Measurements from ENCODE around the gene YIPF6.
"Not testable (repeated sequence)": the region's sequence is repeated elsewhere in the genome, so short reads cannot be mapped to it uniquely, and the experiment has no call there.

YIPF6 gene

DNA sequence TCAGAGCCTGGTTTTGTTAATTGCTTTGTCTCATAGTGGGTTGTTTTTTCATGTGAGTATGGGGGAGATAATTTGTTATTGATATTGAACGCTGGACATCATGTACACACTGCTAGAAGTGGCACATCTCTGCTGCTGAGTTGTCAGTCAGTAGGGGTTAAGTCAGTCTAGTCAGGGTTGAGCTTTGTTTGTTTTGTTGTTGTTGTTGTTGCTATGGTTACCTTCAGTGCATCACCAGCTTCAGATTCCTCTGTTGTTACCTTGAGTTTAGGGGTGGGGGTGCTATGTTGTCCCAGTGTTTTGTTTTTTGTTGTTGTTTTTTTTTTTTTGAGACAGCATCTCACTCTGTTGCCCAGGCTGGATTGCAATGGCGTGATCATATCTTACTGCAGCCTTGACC lies 9.9 kb downstream of the YIPF6 start:
- DNase-seq = no peak

DNA sequence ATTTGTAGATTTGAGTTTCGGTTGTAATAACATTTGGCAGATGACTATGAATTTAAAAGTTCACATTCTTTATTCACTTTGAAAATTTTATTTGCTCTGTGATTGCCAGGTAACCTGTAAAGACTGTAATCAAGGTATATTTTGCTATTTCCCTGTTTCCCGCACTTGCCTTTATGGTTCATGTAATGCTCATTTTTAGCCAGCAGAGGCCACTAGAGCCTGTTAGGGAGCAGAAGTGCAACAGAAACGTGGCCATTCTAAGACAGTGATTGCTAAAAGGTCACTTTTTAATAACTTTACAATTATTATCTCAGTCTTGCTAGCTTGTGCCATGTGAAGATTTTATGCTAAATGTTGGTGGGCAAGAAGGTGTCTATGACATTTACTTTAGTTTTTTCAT lies 12.4 kb downstream of the YIPF6 start:
- DNase-seq = peak; percentile 0

DNA sequence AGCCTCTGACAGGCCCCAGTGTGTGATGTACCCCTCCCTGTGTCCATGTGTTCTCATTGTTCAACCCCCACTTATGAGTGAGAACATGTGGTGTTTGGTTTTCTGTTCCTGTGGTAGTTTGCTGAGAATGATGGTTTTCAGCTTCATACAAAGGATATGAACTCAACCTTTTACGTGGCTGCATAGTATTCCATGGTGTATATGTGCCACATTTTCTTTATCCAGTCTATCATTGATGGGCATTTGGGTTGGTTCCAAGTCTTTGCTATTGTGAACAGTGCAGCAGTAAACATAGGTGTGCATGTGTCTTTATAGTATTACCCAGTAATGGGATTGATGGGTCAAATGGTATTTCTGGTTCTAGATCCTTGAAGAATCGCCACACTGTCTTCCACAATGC lies 25.8 kb downstream of the YIPF6 start:
- not testable (repeated sequence) for DNase-seq

DNA sequence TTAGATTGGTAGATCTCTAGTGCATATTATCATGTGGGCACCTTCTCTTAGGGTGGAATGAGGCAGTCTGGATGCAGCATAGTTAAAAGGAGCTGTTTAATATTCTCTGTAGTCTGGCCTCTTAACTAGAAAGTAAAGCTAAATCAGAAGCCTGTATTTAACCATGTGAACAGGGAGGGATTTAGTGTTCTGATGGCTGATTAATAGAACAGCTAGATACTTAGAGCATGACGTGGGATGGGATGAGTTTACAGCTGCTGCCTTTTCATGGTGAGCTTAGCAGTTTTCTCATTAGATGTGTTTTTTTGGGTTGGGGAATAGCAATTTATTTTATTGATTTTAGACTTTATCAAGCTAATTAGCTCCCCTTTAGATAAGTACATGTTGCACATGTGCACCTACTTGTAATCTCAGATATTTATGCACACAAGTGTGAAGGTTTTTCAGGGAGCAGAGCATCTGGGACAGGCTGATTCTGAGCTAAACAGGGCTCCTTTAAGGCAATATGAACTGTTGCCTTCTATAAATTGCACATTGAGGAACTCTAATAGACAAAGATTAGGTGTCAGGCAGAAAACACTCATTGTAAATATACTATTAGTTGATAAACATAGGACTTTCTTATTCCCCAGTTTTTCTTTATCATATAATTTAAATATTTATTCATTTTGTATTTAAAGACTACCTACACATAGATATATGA lies 34.1 kb downstream of the YIPF6 start:
- DNase-seq = no peak

DNA sequence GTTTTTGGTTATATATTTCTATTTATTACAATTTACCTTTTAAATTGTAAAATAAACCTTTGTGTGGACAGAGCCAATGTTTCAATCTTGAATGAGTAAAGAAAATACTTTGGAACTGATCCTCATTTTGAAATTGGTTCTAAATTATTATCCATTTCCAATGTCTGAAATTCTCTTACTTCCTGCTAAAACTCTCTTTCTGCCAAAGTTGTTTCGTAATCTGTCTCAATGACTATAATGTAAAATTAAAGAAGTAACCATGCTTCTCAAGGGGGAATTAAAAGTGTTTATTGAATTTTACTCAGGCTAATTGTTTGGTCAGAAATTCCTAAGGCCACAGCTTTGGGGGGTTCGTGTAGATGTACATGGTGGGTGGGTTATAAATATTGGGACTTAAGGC lies 34.8 kb downstream of the YIPF6 start:
- no peak for DNase-seq

DNA sequence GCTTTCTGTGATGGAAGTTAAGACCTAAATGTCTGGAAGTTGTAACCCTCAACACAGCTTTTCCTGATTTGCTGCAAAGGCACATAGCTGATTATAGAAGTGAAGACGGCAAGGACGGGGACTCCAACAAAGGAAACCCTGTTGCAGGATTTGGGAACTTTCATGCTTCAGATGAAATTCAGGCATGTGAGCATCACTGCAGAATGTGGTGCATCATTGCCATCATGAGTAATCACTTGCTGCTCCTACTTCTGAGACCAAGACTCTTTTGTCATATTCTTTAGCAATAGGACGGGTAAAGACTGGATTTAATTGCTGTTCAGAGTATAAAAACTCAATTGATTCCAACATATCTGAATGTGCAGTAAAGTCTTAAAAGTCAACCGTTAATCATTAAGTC lies 35.8 kb downstream of the YIPF6 start:
- no peak for DNase-seq

DNA sequence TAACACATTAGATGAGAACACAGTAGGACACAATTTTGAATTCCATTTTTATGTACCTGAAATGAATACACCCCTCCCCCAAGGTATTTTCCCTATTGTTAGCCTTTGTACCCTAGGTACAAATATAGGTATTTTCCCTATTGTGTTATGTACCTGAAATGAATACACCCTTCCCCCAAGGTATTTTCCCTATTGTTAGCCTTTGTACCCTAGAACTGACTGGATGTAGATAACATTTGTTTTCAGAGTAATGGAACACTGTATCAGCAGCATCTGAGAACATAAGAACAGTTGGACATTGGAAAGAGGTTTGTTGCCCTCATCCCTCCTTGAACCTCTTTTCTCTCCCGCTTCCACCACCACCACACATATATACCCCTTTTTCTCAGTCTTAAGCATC lies 37.6 kb downstream of the YIPF6 start:
- DNase-seq = no peak

DNA sequence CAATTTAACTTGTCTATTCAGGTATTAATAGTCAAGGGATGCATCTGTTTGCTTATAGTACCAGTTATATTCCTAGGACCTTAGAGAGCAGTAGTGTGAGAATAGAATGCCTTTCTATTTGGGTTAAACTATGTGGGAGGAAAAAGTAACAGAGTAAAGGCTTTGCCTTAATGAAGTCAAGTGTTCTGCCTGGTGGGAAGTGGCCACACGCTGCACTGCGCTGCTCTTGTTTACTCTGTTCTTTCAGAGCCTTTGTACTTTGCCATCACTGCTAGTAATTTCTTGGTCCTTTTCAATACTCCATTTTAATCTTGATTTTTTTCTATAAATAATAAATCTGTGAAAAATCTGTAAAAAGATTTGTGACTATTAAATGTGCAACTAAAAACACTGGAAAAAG lies 38.0 kb downstream of the YIPF6 start:
- DNase-seq = no peak

DNA sequence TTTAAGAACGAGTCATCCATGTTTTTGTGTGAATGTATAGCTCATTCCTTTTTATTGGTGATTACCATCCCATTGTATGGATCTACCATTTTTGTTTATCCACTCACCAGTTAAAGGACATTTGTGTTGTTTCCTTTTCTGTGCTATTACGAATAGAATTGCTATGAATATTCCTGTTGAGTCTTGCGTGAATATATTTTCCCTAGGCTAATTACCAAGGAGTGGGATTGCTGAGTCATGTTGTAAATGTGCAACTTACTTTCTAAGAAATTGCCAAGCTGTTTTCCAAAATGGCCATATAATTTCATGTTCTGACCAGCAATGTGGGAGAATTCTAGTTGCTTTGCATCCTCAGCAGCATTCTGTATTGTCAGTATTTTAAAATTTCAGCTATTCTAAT lies 51.3 kb downstream of the YIPF6 start:
- DNase-seq = no peak

DNA sequence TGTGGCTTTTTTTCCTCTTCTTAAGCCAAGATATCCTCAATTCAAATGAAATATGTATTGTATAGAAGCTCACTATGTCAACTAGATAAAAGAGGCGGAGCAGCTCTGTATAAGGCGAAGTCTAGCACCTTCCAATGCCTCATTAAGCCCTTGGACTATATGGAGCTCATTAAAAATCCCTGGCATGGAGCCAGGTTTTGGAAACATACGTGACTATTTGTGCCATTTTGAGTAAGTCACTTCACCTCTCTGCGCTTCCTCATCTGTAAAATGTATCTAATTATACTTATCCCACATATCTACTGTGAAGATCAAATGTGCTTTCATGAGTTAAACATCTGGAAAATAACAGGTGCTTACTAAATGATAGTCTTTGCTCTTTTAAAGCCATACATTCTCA lies 57.2 kb downstream of the YIPF6 start:
- DNase-seq = no peak

DNA sequence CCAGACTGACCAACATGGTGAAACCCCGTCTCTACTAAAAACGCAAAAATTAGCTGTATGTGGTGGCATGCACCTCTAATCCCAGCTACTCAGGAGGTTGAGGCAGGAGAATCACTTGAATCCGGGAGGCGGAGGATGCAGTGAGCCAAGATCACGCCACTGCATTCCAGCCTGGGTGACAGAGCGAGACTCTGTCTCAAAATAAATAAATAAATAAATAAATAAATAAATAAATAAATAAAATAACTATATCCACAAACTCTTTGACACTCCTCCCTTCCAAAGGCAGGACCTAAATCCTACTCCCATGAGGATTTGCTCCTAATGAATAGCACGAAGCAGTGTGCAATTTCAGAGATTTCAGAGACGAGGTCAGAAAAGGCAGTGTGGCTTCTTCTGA lies 58.3 kb downstream of the YIPF6 start:
- DNase-seq = not testable (repeated sequence)

DNA sequence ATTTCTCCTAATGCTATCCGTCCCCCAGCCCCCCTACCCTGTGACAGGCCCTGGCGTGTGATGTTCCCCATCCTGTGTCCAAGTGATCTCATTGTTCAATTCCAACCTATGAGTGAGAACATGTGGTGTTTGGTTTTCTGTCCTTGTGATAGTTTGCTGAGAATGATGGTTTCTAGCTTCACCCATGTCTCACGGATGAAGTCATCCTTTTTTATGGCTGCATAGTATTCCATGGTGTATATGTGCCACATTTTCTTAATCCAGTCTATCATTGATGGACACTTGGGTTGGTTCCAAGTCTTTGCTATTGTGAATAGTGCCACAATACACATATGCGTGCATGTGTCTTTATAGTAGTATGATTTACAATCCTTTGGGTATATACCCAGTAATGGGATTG lies 61.1 kb downstream of the YIPF6 start:
- not testable (repeated sequence) for DNase-seq

DNA sequence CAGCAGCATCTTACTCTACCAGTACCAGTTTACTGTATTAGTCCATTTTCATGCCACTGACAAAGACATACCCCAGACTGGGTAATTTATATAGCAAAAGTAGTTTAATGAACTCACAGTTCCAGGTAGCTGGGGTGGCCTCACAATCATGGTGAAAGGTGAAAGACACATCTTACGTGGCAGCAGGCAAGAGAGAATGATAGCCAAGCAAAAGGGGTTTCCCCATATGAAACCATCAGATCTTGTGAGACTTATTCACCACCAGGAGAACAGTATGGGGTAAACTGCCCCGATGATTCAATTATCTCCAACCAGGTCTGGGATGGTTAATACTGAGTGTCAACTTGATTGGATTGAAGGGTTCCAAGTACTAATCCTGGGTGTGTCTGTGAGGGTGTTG lies 69.3 kb downstream of the YIPF6 start:
- no peak for DNase-seq

DNA sequence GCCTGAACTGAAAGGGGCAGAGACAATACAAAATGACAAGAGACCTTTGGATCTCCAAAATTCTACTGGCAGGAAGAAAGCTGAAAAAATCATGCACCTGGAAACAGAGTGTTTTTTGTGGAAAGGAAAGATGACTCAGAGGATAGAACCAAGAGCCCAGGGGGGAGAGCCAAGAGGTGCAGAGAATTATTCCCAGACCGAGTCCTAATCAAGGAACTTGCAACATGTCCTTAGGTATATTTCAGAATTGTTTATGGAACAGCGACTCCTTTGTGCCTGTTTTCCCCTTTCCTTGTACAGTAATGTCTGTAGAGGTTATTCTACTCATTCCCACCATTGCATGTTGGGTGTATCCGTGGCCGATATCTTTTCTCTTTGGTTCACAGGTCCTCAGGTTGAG lies 71.7 kb downstream of the YIPF6 start:
- DNase-seq = no peak

DNA sequence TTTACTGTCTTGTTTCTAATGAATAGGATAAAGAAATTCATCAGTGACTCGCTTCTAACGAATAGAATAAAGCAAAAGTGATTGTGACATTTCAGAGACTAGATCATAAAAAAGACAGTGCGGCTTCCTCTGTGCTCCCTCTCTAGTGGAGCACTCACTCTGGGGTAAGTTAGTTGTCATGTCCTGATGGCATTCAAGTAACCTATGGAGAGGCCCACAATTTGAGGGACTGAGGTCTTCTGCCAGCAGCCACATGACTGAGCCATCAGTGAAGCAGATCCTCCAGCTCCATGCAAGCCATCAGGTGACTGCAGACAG lies 72.4 kb downstream of the YIPF6 start:
- DNase-seq = no peak

DNA sequence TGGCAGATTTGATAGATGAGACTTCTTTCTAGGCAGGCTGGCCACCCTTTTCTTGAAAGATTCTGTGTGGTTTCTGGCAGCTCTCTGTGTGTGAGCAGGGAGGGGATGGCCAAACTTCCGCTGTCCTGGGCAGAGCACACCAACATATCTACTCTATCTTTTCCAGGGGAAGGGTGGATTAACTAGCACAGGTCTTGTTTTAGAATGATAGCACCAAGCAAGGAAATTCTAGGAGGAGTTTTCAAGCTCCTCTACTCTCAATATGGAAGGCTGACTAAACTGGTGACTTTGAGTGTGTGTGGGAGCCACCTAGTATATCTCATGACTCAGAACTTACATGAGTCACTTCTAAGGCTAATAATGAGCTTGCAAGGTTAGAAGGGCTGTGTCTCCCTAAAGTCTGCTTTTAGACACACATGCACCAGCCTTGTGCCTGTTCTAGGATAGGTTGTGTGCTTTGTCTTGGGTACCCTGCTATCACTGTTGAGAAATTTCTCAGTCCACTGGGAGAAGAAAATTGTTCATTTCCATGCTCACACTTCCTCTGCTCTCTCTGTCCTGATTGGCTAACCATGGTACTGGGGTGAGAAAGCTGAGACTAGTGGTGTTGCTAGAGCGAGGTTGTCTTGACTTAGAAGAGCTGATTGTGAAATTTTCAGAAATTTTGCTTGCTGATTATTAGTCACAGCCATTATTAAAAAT lies 72.9 kb downstream of the YIPF6 start:
- DNase-seq = no peak

DNA sequence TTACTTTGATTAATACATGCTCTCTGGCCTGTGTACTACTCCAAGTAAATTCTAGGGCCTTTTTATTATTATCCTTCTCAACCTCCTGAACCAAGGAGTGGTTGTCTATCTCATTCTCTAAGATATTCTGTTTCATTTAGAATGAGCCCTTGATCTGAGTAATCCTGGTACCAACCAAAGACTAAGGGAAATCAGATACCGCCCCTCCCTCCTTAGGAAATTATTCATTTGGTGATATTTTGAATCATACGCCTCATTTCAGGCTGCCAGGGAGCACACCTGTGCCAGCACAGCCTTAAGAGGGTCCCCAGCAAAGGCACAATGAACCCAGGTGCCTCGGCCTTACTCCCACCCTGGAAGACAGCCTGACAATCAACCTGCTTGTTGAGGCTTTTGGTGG lies 75.4 kb downstream of the YIPF6 start:
- no peak for DNase-seq

DNA sequence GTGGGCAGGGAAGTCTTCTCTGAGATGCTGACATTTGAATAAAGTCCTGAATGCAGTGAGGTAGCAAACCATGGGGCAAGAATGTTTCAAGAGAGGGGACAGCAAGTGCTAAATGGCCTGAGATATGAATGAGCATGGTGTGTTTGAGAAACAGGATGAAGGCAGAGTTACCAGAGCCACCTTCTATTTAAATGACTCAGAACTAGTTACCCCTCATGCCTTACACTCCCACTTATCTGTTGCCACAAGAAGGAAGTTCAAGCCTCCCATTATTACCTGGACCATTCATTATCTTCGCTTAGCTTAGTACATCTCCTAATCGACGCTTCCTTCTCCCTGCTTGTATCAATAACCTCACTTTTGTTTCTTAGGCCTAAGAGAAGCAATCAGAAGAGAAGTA lies 81.0 kb downstream of the YIPF6 start:
- DNase-seq = no peak

DNA sequence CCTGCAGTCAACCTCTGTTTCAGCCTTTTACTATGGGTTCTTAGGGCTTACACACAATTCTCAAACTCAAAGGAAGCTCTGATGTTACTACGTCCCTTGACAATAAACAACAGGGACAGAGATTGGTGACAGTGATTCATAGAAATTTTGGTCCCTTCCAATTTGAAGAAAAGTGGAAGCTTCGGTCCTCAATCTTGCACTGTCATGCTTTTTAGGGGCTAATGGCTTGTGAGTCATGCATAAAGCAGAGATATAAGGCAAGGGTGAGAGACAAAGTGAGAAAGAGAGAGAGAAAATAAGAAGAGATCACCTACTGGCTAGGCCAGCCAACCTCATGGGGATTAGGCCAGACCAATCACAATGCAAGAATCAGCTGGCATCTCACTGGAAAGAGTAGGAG lies 85.4 kb downstream of the YIPF6 start:
- DNase-seq = no peak

Measured in effector CD8-positive, alpha-beta T cell (primary cell).